Measurements from ENCODE around the gene ADAMTS14. TPM values are rescaled to one million over a fixed set of nuclear protein-coding genes. Genes with fewer than 3 reads are reported as not detected.

Gene ADAMTS14
- total RNA-seq, 2 donors from 2014 or later: 0.44 to 0.79 TPM

DNA sequence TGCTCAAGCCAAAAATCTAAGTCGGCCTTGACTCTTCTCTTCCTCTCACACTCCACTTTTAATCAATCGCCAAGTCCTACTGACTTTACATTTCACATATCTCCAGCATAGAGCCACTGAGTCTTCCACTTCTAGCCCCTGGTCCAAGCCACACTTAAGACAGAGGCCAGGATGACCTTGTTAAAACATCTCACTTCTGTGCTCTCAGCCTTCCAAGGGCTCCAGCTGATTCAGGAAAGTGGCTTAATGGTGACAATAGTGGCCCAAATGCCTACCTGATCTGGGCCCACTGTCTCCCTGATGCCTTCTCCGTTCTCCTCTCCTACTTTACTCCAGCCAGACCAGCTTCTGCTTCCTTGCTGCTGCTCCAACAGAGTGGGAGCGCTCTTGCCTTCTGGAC is 108.5 kb downstream of the ADAMTS14 start:
- H3K4me3 Mint-ChIP-seq: no peak overlapping the region
- peaks cover 6% of the 10 kb centered on the region for H3K4me1 Mint-ChIP-seq
- no peak overlapping the region for H3K27ac Mint-ChIP-seq
- Histone ChIP-seq H3K9me3 (ENCODE audit: control insufficient read depth, low read length) (no peaks in the 10 kb centered on the region), H3K27ac (ENCODE audit: low read depth, low read length) (no peak overlapping the region), H3K4me3 (ENCODE audit: low read length) (no peak overlapping the region), H3K27me3 (ENCODE audit: control insufficient read depth, insufficient read depth, low read length, poor library complexity, severe bottlenecking) (no peaks in the 10 kb centered on the region), H3K4me1 (ENCODE audit: control insufficient read depth, insufficient read depth, low read length) (no peaks in the 10 kb centered on the region), H3K36me3 (ENCODE audit: control insufficient read depth, insufficient read depth, low read length) (no peaks in the 10 kb centered on the region), H3K9ac (ENCODE audit: extremely low read depth, low read length, poor library complexity, severe bottlenecking) (no peak overlapping the region)
- TF ChIP-seq, protein P1, sequence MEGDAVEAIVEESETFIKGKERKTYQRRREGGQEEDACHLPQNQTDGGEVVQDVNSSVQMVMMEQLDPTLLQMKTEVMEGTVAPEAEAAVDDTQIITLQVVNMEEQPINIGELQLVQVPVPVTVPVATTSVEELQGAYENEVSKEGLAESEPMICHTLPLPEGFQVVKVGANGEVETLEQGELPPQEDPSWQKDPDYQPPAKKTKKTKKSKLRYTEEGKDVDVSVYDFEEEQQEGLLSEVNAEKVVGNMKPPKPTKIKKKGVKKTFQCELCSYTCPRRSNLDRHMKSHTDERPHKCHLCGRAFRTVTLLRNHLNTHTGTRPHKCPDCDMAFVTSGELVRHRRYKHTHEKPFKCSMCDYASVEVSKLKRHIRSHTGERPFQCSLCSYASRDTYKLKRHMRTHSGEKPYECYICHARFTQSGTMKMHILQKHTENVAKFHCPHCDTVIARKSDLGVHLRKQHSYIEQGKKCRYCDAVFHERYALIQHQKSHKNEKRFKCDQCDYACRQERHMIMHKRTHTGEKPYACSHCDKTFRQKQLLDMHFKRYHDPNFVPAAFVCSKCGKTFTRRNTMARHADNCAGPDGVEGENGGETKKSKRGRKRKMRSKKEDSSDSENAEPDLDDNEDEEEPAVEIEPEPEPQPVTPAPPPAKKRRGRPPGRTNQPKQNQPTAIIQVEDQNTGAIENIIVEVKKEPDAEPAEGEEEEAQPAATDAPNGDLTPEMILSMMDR (conservative IDR thresholded peaks at IDR 0.05): no peak
- no peak for DNase-seq
- H3K27me3 Mint-ChIP-seq (ENCODE audit: insufficient read depth): no peaks in the 10 kb centered on the region
- H3K9me3 Mint-ChIP-seq: no peaks in the 10 kb centered on the region
- WGBS, 2 experiments (ENCODE audit: insufficient coverage in 1 of 2, insufficient read length in 1 of 2): 92 to 94% methylated on average over 4 of the region's 4 CpGs
- H3K36me3 Mint-ChIP-seq (ENCODE audit: low read depth): no peaks in the 10 kb centered on the region

DNA sequence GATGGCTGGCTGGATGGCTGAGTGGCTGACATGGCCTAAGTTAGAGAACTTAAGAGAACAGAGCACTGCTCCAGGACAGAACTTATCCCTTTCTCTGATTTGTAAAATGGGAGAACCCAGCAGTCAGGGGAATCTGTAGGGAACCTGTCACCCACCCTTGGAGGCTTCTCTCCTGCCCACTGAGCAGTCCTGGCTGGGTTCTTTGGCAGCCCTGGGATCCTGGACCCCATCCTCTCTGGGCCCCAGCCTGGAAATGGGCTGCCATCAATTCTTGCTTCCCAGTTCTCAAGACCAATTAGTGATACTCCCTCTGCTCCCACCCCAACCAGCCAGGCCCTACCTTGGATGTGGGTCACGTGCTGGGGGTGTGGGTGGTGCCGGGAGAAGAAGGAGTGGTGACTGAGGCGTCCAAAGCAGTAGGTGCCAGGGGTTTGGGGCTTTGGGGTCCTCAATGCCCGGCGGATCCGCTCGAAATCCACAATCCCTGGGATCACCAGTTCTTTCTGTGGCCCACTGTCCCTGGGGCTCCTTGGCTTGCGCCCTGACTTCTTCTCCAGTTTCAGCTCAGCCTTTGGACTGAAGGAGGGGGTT is 109.2 kb downstream of the ADAMTS14 start:
- H3K4me1 ChIP-seq (ENCODE audit: control insufficient read depth, insufficient read depth, low read length): no peaks in the 10 kb centered on the region
- H3K27me3 Mint-ChIP-seq (ENCODE audit: insufficient read depth): no peaks in the 10 kb centered on the region
- H3K9me3 Mint-ChIP-seq: no peaks in the 10 kb centered on the region
- H3K9ac ChIP-seq (ENCODE audit: extremely low read depth, low read length, poor library complexity, severe bottlenecking): no peak overlapping the region
- no peaks in the 10 kb centered on the region for H3K36me3 ChIP-seq (ENCODE audit: control insufficient read depth, insufficient read depth, low read length)
- H3K9me3 ChIP-seq (ENCODE audit: control insufficient read depth, low read length): no peaks in the 10 kb centered on the region
- H3K27ac Mint-ChIP-seq: no peak overlapping the region
- TF ChIP-seq, protein P1 (conservative IDR thresholded peaks at IDR 0.05): no peak
- no peaks in the 10 kb centered on the region for H3K27me3 ChIP-seq (ENCODE audit: control insufficient read depth, insufficient read depth, low read length, poor library complexity, severe bottlenecking)
- H3K4me1 Mint-ChIP-seq: peaks cover 6% of the 10 kb centered on the region
- WGBS, 2 experiments (ENCODE audit: insufficient coverage in 1 of 2, insufficient read length in 1 of 2): 93 to 94% methylated on average over 7 to 8 of the region's 8 CpGs
- no peaks in the 10 kb centered on the region for H3K36me3 Mint-ChIP-seq (ENCODE audit: low read depth)
- H3K27ac ChIP-seq (ENCODE audit: low read depth, low read length): no peak overlapping the region
- H3K4me3 Mint-ChIP-seq: no peak overlapping the region
- DNase-seq: no peak
- H3K4me3 ChIP-seq (ENCODE audit: low read length): no peak overlapping the region

DNA sequence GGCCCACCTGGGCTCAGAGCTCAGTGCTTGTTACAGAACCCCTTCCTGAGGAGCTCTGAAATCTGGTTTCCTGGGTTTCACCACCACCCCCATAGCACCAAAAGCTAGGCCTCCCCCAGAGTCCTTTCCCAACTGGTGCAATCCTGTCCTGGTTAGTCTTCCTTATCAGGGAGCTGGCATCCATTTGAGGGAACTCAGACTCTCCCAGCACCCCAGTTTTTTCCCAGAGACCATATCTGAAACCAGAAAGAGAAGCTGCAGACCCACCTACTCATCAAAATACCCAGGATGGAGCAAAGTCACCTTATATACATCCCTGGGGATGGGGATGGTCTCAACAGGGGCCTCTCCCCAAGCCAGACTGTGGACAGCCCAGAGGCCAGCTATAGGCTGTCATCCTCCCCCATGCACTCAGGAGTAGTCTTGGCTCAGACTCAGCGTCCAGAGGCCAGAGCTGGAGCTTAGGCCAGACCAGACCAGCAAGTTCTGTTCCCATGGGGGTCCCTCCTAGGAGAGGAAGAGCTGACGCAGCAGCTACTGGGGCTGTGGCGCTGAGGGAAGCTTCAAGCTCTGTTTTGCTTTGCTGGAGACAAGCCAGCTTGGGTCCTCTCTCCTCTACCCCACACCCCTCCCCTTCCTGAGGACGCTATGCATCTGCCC is 109.9 kb downstream of the ADAMTS14 start:
- Histone ChIP-seq H3K4me1 (ENCODE audit: control insufficient read depth, insufficient read depth, low read length) (no peaks in the 10 kb centered on the region), H3K9me3 (ENCODE audit: control insufficient read depth, low read length) (no peaks in the 10 kb centered on the region), H3K9ac (ENCODE audit: extremely low read depth, low read length, poor library complexity, severe bottlenecking) (no peak overlapping the region), H3K27me3 (ENCODE audit: control insufficient read depth, insufficient read depth, low read length, poor library complexity, severe bottlenecking) (no peaks in the 10 kb centered on the region), H3K36me3 (ENCODE audit: control insufficient read depth, insufficient read depth, low read length) (no peaks in the 10 kb centered on the region), H3K27ac (ENCODE audit: low read depth, low read length) (no peak overlapping the region), H3K4me3 (ENCODE audit: low read length) (no peak overlapping the region)
- peaks cover 6% of the 10 kb centered on the region for H3K4me1 Mint-ChIP-seq
- H3K36me3 Mint-ChIP-seq (ENCODE audit: low read depth): no peaks in the 10 kb centered on the region
- TF ChIP-seq, protein P1 (conservative IDR thresholded peaks at IDR 0.05): no peak
- 93% methylated on average over 4 of the region's 4 CpGs; no CpG with 5 or more reads in 1 of the 2 experiments for WGBS, 2 experiments (ENCODE audit: insufficient coverage in 1 of 2, insufficient read length in 1 of 2)
- H3K9me3 Mint-ChIP-seq: no peaks in the 10 kb centered on the region
- H3K4me3 Mint-ChIP-seq: no peak overlapping the region
- H3K27me3 Mint-ChIP-seq (ENCODE audit: insufficient read depth): no peaks in the 10 kb centered on the region
- DNase-seq: peak; percentile 35
- H3K27ac Mint-ChIP-seq: no peak overlapping the region

Data from endodermal cell (in vitro differentiated cells).